Stomach (tissue), 4 donors: ENCODE data around the gene FN3K.

Source experiments
- CTCF ChIP-seq, 7 experiments: fragments of 450-650 bp in 4 of 7; fragments of 200-600 bp in 3 of 7; sonication (generic) in 3 of 7; IDR thresholded peaks; one replicate each; pipeline ENCODE4 v1.5.1; 2016 to 2019; ENCODE audit warnings: antibody characterized with exemption in 7 of 7, control low read depth in 2 of 7, mild to moderate bottlenecking in 1 of 7
- EP300 ChIP-seq: sonication (generic); formaldehyde crosslinking; IDR thresholded peaks from one replicate; pipeline ENCODE4 v1.6.1; 2017; ENCODE audit warnings: antibody characterized with exemption
- POLR2A ChIP-seq, 4 donors: fragments of 450-650 bp; IDR thresholded peaks; one replicate each; pipeline ENCODE4 v1.6.1; 2016; ENCODE audit warnings: antibody characterized with exemption in 4 of 4, control low read depth in 2 of 4, mild to moderate bottlenecking in 1 of 4, moderate library complexity in 1 of 4

GRCh38 chr17:82722341-82723013 is 12.9 kb upstream of the FN3K start:
- TF ChIP-seq POLR2A (IDR thresholded peaks at IDR 0.05) (no peak), EP300 (no peak), CTCF (IDR thresholded peaks at IDR 0.05) (no peak)
